ENCODE data around the gene MLF2.

DNA sequence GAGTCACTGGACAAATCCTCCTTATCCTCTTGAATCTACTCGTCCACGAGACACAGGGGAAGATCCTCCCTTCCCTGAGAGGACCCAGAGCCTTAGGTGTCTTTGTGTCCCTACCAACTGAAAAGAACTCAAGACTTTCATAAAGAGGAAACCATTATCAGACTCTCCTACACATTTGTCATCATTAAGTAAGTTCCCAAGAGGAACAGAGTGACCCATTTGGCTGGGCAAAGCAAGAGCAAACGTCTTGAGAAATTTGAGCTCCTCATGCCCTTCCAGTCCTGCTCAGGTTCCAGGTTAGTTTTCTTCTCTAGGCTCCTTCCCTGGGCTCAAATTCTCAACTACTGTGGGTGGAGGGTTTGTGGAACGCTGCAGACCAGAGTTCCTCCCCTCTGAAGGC is 5.7 kb downstream of the MLF2 start:
- TF ChIP-seq POLR2A (IDR thresholded peaks at IDR 0.05; ENCODE audit: low read length) (no peak), GATA1 (IDR thresholded peaks at IDR 0.05; ENCODE audit: low read depth, low read length) (no peak)

Data from erythroblast (primary cell).